Measurements from ENCODE around the gene TMEM39B.
"Not testable (repeated sequence)": the region's sequence is repeated elsewhere in the genome, so short reads cannot be mapped to it uniquely, and the experiment has no call there.

The TMEM39B gene

GRCh38 chr1:32051706-32052105 is 21.0 kb upstream of the TMEM39B start:
- Mint-ChIP-seq H3K27ac (ENCODE audit: low read depth) (peak overlapping the region; percentile 48), H3K36me3 (ENCODE audit: insufficient read depth) (peaks cover 47% of the 10 kb centered on the region), H3K4me3 (no peak overlapping the region), H3K4me1 (peaks cover 7% of the 10 kb centered on the region), H3K9me3 (no peaks in the 10 kb centered on the region), H3K27me3 (no peaks in the 10 kb centered on the region)
- DNase-seq (ENCODE audit: low spot score in 2 of 2), result no peak
- no peak for ATAC-seq (replicated peaks; ENCODE audit: extremely low read depth, poor library complexity, severe bottlenecking)

- H3K9me3 Mint-ChIP-seq, result no peaks in the 10 kb centered on the region
- peaks cover 4% of the 10 kb centered on the region for H3K4me1 Mint-ChIP-seq
- DNase-seq (ENCODE audit: low spot score in 2 of 2), result no peak
- peaks cover 45% of the 10 kb centered on the region for H3K36me3 Mint-ChIP-seq (ENCODE audit: insufficient read depth)
- no peaks in the 10 kb centered on the region for H3K27me3 Mint-ChIP-seq
- H3K27ac Mint-ChIP-seq (ENCODE audit: low read depth), result no peak overlapping the region
- ATAC-seq (replicated peaks; ENCODE audit: extremely low read depth, poor library complexity, severe bottlenecking), result no peak
- H3K4me3 Mint-ChIP-seq, result no peak overlapping the region
Observed at GRCh38 chr1:32052887-32053286, 19.9 kb upstream of the TMEM39B start.

GRCh38 chr1:32055416-32055815 is 17.3 kb upstream of the TMEM39B start:
- H3K36me3 Mint-ChIP-seq (ENCODE audit: insufficient read depth), result peaks cover 52% of the 10 kb centered on the region
- no peaks in the 10 kb centered on the region for H3K27me3 Mint-ChIP-seq
- DNase-seq (ENCODE audit: low spot score in 2 of 2), result no peak
- H3K4me3 Mint-ChIP-seq, result no peak overlapping the region
- ATAC-seq (replicated peaks; ENCODE audit: extremely low read depth, poor library complexity, severe bottlenecking), result no peak
- peaks cover under 1% of the 10 kb centered on the region for H3K4me1 Mint-ChIP-seq
- no peak overlapping the region for H3K27ac Mint-ChIP-seq (ENCODE audit: low read depth)
- H3K9me3 Mint-ChIP-seq, result no peaks in the 10 kb centered on the region

- DNase-seq (ENCODE audit: low spot score in 2 of 2), result no peak
- Mint-ChIP-seq H3K27ac (ENCODE audit: low read depth) (no peak overlapping the region), H3K36me3 (ENCODE audit: insufficient read depth) (peaks cover 55% of the 10 kb centered on the region), H3K4me1 (peaks cover 3% of the 10 kb centered on the region), H3K9me3 (no peaks in the 10 kb centered on the region), H3K27me3 (no peaks in the 10 kb centered on the region), H3K4me3 (no peak overlapping the region)
- ATAC-seq (replicated peaks; ENCODE audit: extremely low read depth, poor library complexity, severe bottlenecking), result no peak
Observed at GRCh38 chr1:32056598-32056997, 16.1 kb upstream of the TMEM39B start.

GRCh38 chr1:32060914-32061313 is 11.8 kb upstream of the TMEM39B start:
- Mint-ChIP-seq H3K27me3 (no peaks in the 10 kb centered on the region), H3K4me1 (peaks cover 3% of the 10 kb centered on the region), H3K4me3 (no peak overlapping the region), H3K36me3 (ENCODE audit: insufficient read depth) (peaks cover 30% of the 10 kb centered on the region), H3K9me3 (no peaks in the 10 kb centered on the region), H3K27ac (ENCODE audit: low read depth) (peak overlapping the region; percentile 41)
- ATAC-seq (replicated peaks; ENCODE audit: extremely low read depth, poor library complexity, severe bottlenecking) (no peak), DNase-seq (ENCODE audit: low spot score in 2 of 2) (no peak)

- no peak for DNase-seq (ENCODE audit: low spot score in 2 of 2)
- Mint-ChIP-seq H3K9me3 (no peaks in the 10 kb centered on the region), H3K4me3 (no peak overlapping the region), H3K4me1 (peaks cover 12% of the 10 kb centered on the region), H3K36me3 (ENCODE audit: insufficient read depth) (peaks cover 25% of the 10 kb centered on the region), H3K27ac (ENCODE audit: low read depth) (no peak overlapping the region), H3K27me3 (no peaks in the 10 kb centered on the region)
- no peak for ATAC-seq (replicated peaks; ENCODE audit: extremely low read depth, poor library complexity, severe bottlenecking)
Observed at GRCh38 chr1:32062867-32063230, 9.9 kb upstream of the TMEM39B start.

GRCh38 chr1:32063261-32063681 is 9.5 kb upstream of the TMEM39B start:
- H3K36me3 Mint-ChIP-seq (ENCODE audit: insufficient read depth), result peaks cover 23% of the 10 kb centered on the region
- no peaks in the 10 kb centered on the region for H3K9me3 Mint-ChIP-seq
- no peak for ATAC-seq (replicated peaks; ENCODE audit: extremely low read depth, poor library complexity, severe bottlenecking)
- no peak overlapping the region for H3K4me3 Mint-ChIP-seq
- H3K27me3 Mint-ChIP-seq, result no peaks in the 10 kb centered on the region
- H3K27ac Mint-ChIP-seq (ENCODE audit: low read depth), result no peak overlapping the region
- peaks cover 12% of the 10 kb centered on the region for H3K4me1 Mint-ChIP-seq
- no peak for DNase-seq (ENCODE audit: low spot score in 2 of 2)

GRCh38 chr1:32065613-32066488 is 6.9 kb upstream of the TMEM39B start:
- not testable (repeated sequence) for H3K27me3 Mint-ChIP-seq; H3K4me1 Mint-ChIP-seq; ATAC-seq (replicated peaks; ENCODE audit: extremely low read depth, poor library complexity, severe bottlenecking); DNase-seq (ENCODE audit: low spot score in 2 of 2); H3K4me3 Mint-ChIP-seq; H3K36me3 Mint-ChIP-seq (ENCODE audit: insufficient read depth); H3K9me3 Mint-ChIP-seq; H3K27ac Mint-ChIP-seq (ENCODE audit: low read depth)

- no peaks in the 10 kb centered on the region for H3K27me3 Mint-ChIP-seq
- no peak overlapping the region for H3K4me3 Mint-ChIP-seq
- H3K36me3 Mint-ChIP-seq (ENCODE audit: insufficient read depth), result no peaks in the 10 kb centered on the region
- H3K4me1 Mint-ChIP-seq, result peaks cover 9% of the 10 kb centered on the region
- H3K9me3 Mint-ChIP-seq, result no peaks in the 10 kb centered on the region
- ATAC-seq (replicated peaks; ENCODE audit: extremely low read depth, poor library complexity, severe bottlenecking) (peak; percentile 49), DNase-seq (ENCODE audit: low spot score in 2 of 2) (no peak)
- H3K27ac Mint-ChIP-seq (ENCODE audit: low read depth), result no peak overlapping the region
Observed at GRCh38 chr1:32066489-32066873, 6.3 kb upstream of the TMEM39B start.

- no peak for DNase-seq (ENCODE audit: low spot score in 2 of 2)
- H3K9me3 Mint-ChIP-seq, result no peaks in the 10 kb centered on the region
- H3K27me3 Mint-ChIP-seq, result no peaks in the 10 kb centered on the region
- peaks cover 2% of the 10 kb centered on the region for H3K36me3 Mint-ChIP-seq (ENCODE audit: insufficient read depth)
- no peak overlapping the region for H3K4me3 Mint-ChIP-seq
- H3K4me1 Mint-ChIP-seq, result peaks cover 30% of the 10 kb centered on the region
- H3K27ac Mint-ChIP-seq (ENCODE audit: low read depth), result no peak overlapping the region
- ATAC-seq (replicated peaks; ENCODE audit: extremely low read depth, poor library complexity, severe bottlenecking), result no peak
Observed at GRCh38 chr1:32068957-32069588, 3.7 kb upstream of the TMEM39B start.

- Mint-ChIP-seq H3K4me1 (peaks cover 28% of the 10 kb centered on the region), H3K9me3 (no peaks in the 10 kb centered on the region), H3K36me3 (ENCODE audit: insufficient read depth) (peaks cover 11% of the 10 kb centered on the region), H3K27ac (ENCODE audit: low read depth) (peak overlapping the region; percentile 87), H3K27me3 (no peaks in the 10 kb centered on the region), H3K4me3 (peak overlapping the region; percentile 87)
- ATAC-seq (replicated peaks; ENCODE audit: extremely low read depth, poor library complexity, severe bottlenecking), result peak; percentile 1
- DNase-seq (ENCODE audit: low spot score in 2 of 2), result no peak
Observed at GRCh38 chr1:32071758-32072621, 749 bp upstream of the TMEM39B start.

GRCh38 chr1:32073299-32074229 is 825 bp downstream of the TMEM39B start:
- no peak for DNase-seq (ENCODE audit: low spot score in 2 of 2)
- ATAC-seq (replicated peaks; ENCODE audit: extremely low read depth, poor library complexity, severe bottlenecking), result peak; percentile 41
- Mint-ChIP-seq H3K9me3 (no peaks in the 10 kb centered on the region), H3K4me3 (peak overlapping the region; percentile 87), H3K27ac (ENCODE audit: low read depth) (peak overlapping the region; percentile 87), H3K36me3 (ENCODE audit: insufficient read depth) (peaks cover 16% of the 10 kb centered on the region), H3K27me3 (no peaks in the 10 kb centered on the region), H3K4me1 (peaks cover 28% of the 10 kb centered on the region)

Measured in central memory CD8-positive, alpha-beta T cell (primary cell).